ENCODE measurements around the gene GPR108. TPM values are rescaled to one million over a fixed set of nuclear protein-coding genes. Genes with fewer than 3 reads are reported as not detected.

Gene GPR108
- total RNA-seq, 1 donor from 2014 or later = 45.4 TPM

- Mint-ChIP-seq H3K27me3 (ENCODE audit: unreplicated experiment) (peaks cover 27% of the 10 kb centered on the region), H3K27ac (ENCODE audit: unreplicated experiment) (no peak overlapping the region), H3K36me3 (ENCODE audit: unreplicated experiment) (no peaks in the 10 kb centered on the region), H3K9me3 (ENCODE audit: unreplicated experiment) (no peaks in the 10 kb centered on the region), H3K4me1 (ENCODE audit: unreplicated experiment) (peaks cover 3% of the 10 kb centered on the region), H3K4me3 (ENCODE audit: unreplicated experiment) (no peak overlapping the region)
- no peak for TF ChIP-seq CTCF (IDR thresholded peaks at IDR 0.05)
- DNase-seq (ENCODE audit: extremely low spot score, unreplicated experiment) = no peak
Observed at GRCh38 chr19:6718741-6719539, 18.4 kb downstream of the GPR108 start.

GRCh38 chr19:6718111-6718740, 19.2 kb downstream of the GPR108 start:
- DNase-seq (ENCODE audit: extremely low spot score, unreplicated experiment) = no peak
- H3K36me3 Mint-ChIP-seq (ENCODE audit: unreplicated experiment) = no peaks in the 10 kb centered on the region
- no peaks in the 10 kb centered on the region for H3K9me3 Mint-ChIP-seq (ENCODE audit: unreplicated experiment)
- H3K4me1 Mint-ChIP-seq (ENCODE audit: unreplicated experiment) = peaks cover 3% of the 10 kb centered on the region
- no peak for TF ChIP-seq CTCF (IDR thresholded peaks at IDR 0.05)
- H3K4me3 Mint-ChIP-seq (ENCODE audit: unreplicated experiment) = no peak overlapping the region
- H3K27me3 Mint-ChIP-seq (ENCODE audit: unreplicated experiment) = peaks cover 27% of the 10 kb centered on the region
- no peak overlapping the region for H3K27ac Mint-ChIP-seq (ENCODE audit: unreplicated experiment)

GRCh38 chr19:6717441-6717971, 19.9 kb downstream of the GPR108 start:
- DNase-seq (ENCODE audit: extremely low spot score, unreplicated experiment) = no peak
- Mint-ChIP-seq H3K36me3 (ENCODE audit: unreplicated experiment) (no peaks in the 10 kb centered on the region), H3K27ac (ENCODE audit: unreplicated experiment) (no peak overlapping the region), H3K4me3 (ENCODE audit: unreplicated experiment) (no peak overlapping the region), H3K9me3 (ENCODE audit: unreplicated experiment) (no peaks in the 10 kb centered on the region), H3K27me3 (ENCODE audit: unreplicated experiment) (peaks cover 24% of the 10 kb centered on the region), H3K4me1 (ENCODE audit: unreplicated experiment) (no peaks in the 10 kb centered on the region)
- no peak for TF ChIP-seq CTCF (IDR thresholded peaks at IDR 0.05)

- Mint-ChIP-seq H3K9me3 (ENCODE audit: unreplicated experiment) (no peaks in the 10 kb centered on the region), H3K4me1 (ENCODE audit: unreplicated experiment) (no peaks in the 10 kb centered on the region), H3K36me3 (ENCODE audit: unreplicated experiment) (no peaks in the 10 kb centered on the region), H3K27ac (ENCODE audit: unreplicated experiment) (no peak overlapping the region), H3K27me3 (ENCODE audit: unreplicated experiment) (peaks cover 24% of the 10 kb centered on the region), H3K4me3 (ENCODE audit: unreplicated experiment) (no peak overlapping the region)
- DNase-seq (ENCODE audit: extremely low spot score, unreplicated experiment) = no peak
- peak; percentile 7 for TF ChIP-seq CTCF (IDR thresholded peaks at IDR 0.05)
Observed at GRCh38 chr19:6717036-6717435, 20.3 kb downstream of the GPR108 start.

- Mint-ChIP-seq H3K27ac (ENCODE audit: unreplicated experiment) (no peak overlapping the region), H3K36me3 (ENCODE audit: unreplicated experiment) (no peaks in the 10 kb centered on the region), H3K4me3 (ENCODE audit: unreplicated experiment) (no peak overlapping the region), H3K27me3 (ENCODE audit: unreplicated experiment) (peaks cover 23% of the 10 kb centered on the region), H3K9me3 (ENCODE audit: unreplicated experiment) (no peaks in the 10 kb centered on the region), H3K4me1 (ENCODE audit: unreplicated experiment) (no peaks in the 10 kb centered on the region)
- TF ChIP-seq CTCF (IDR thresholded peaks at IDR 0.05) = no peak
- DNase-seq (ENCODE audit: extremely low spot score, unreplicated experiment) = no peak
Observed at GRCh38 chr19:6716610-6716970, 20.8 kb downstream of the GPR108 start.
